ENCODE results near the gene OPCML.

OPCML gene

GRCh38 chr11:133107763-133108162 is 424.5 kb downstream of the OPCML start:
- DNase-seq: no peak

GRCh38 chr11:133107136-133107535 is 425.2 kb downstream of the OPCML start:
- DNase-seq: no peak

- DNase-seq: no peak
Observed at GRCh38 chr11:133106417-133106816, 425.9 kb downstream of the OPCML start.

GRCh38 chr11:133104009-133104744 is 428.1 kb downstream of the OPCML start:
- DNase-seq: no peak

GRCh38 chr11:133096981-133097380 is 435.3 kb downstream of the OPCML start:
- no peak for DNase-seq

- no peak for DNase-seq
Observed at GRCh38 chr11:133086518-133086917, 445.8 kb downstream of the OPCML start.

GRCh38 chr11:133082841-133083488 is 449.3 kb downstream of the OPCML start:
- DNase-seq: peak; percentile 22

GRCh38 chr11:133082453-133082781 is 449.9 kb downstream of the OPCML start:
- no peak for DNase-seq

GRCh38 chr11:133081730-133082452 is 450.4 kb downstream of the OPCML start:
- no peak for DNase-seq

- no peak for DNase-seq
Observed at GRCh38 chr11:133081020-133081419, 451.3 kb downstream of the OPCML start.

- DNase-seq: no peak
Observed at GRCh38 chr11:133078591-133079404, 453.5 kb downstream of the OPCML start.

GRCh38 chr11:133078012-133078411 is 454.3 kb downstream of the OPCML start:
- no peak for DNase-seq

GRCh38 chr11:133075351-133075750 is 456.9 kb downstream of the OPCML start:
- DNase-seq: no peak

GRCh38 chr11:133072858-133073582 is 459.3 kb downstream of the OPCML start:
- DNase-seq: no peak

- no peak for DNase-seq
Observed at GRCh38 chr11:133072378-133072777, 459.9 kb downstream of the OPCML start.

- no peak for DNase-seq
Observed at GRCh38 chr11:133070791-133071190, 461.5 kb downstream of the OPCML start.

GRCh38 chr11:133070021-133070713 is 462.1 kb downstream of the OPCML start:
- no peak for DNase-seq

GRCh38 chr11:133065847-133066485 is 466.3 kb downstream of the OPCML start:
- DNase-seq: no peak

GRCh38 chr11:133064961-133065360 is 467.3 kb downstream of the OPCML start:
- no peak for DNase-seq

- no peak for DNase-seq
Observed at GRCh38 chr11:133064152-133064877, 468.0 kb downstream of the OPCML start.

GRCh38 chr11:133058501-133058900 is 473.8 kb downstream of the OPCML start:
- DNase-seq: no peak
